IPS-18c (cell line): ENCODE results near the gene TRIM16.
"Not testable (repeated sequence)": the region's sequence is repeated elsewhere in the genome, so short reads cannot be mapped to it uniquely, and the experiment has no call there.

Source experiments
- H3K4me3 ChIP-seq: 2 replicates; pipeline ENCODE4 v1.7.0; 2013; ENCODE audit warnings: low read depth, mild to moderate bottlenecking, low read length, moderate library complexity; ENCODE audit not compliant: insufficient read depth
- H3K9me3 ChIP-seq: one replicate; pipeline ENCODE4 v1.6.1; 2013; ENCODE audit warnings: mild to moderate bottlenecking, low read length, moderate library complexity; ENCODE audit not compliant: control insufficient read depth, insufficient read depth

Gene TRIM16

DNA sequence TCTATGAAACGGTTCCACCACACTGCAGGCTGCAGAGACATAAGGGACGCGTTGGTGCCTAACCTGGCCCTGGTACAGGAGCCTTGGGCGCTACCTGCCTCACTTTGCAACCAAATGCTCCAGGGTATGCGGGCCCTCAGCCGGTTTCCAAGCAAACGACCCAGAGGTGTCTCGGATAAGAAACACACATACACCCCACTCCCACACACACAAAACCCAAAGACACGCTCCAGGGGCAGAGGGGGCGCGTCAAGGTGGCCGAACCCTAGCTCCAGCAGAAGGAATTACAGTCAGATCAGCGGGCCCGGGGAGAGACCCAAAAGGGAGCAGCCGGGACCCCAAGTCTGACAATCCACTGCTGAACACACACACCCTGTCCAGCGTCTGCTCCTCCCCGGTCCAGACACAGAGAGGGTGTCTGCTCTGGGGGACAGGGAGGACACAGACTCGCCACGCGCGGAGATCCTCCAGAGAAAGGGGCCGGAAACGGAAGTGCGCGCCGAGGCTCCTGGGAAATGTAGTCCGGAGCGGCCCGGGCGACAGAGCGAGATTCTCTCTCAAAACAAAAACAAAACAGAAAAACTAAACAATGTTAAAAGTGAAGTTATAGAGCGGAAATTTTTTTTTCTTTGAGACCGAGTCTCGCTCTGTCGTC is at the start of gene TRIM16:
Gene TRIM16 (minus strand): TSS at position 488 of the 655 bp plus-strand sequence. CDS start 32,702 bp downstream, outside the sequence.
- not testable (repeated sequence) for H3K9me3 ChIP-seq
- H3K4me3 ChIP-seq, result peak within 1 kb of the TSS; percentile 68

DNA sequence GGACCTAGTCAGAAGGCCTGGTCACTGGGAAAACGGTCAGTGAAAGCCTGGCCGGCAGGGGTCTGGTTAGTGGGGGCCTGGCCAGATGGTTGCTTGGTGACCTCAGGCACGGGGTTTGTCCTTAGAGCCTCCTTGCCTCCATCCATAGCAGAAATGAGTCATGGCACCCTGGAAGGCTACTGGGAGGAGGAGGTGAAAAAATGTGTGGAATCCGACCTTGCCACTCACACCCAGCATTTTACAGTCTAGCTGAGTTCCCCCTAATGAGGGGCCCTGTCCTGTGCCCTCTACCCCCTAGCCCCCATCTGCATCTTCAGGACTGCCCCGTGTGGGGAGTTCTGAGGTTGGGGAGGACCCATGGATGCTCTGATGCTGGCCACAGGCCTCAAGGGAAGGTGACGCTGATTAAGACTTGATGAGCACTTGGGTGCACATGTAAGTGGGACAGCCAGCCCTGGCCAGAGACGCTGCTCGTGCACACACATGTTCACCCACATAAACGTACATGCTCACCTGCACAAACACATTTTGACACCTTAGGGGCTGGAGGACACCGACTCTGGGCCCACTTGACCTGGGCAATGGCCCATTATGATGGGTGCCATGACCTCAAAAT is 49.2 kb upstream of the TRIM16 start:
- not testable (repeated sequence) for H3K9me3 ChIP-seq, H3K4me3 ChIP-seq

DNA sequence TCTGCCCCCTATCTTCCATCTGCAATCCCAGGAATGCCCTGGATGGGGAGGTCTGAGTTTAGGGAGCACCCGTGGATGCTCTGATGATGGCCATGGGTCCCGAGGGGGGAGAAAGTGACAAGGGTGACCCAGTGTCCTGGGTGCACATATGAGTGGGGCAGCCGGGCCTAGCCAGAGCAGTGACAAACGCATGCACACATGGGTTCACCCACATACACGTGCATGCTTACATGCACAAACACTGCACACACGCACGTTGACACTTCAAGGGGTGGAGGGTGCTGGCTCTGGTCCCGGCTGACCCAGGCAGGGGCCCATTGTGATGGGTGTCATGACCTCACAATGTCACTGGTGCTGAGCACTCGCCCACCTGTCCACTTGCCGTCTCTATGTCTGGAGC is 47.8 kb upstream of the TRIM16 start, which contains the start of gene TBC1D26:
Gene TBC1D26 (plus strand): TSS at position 384 of the 400 bp plus-strand sequence. CDS start 3,066 bp downstream, outside the sequence.
- H3K4me3 ChIP-seq, H3K9me3 ChIP-seq: not testable (repeated sequence)

DNA sequence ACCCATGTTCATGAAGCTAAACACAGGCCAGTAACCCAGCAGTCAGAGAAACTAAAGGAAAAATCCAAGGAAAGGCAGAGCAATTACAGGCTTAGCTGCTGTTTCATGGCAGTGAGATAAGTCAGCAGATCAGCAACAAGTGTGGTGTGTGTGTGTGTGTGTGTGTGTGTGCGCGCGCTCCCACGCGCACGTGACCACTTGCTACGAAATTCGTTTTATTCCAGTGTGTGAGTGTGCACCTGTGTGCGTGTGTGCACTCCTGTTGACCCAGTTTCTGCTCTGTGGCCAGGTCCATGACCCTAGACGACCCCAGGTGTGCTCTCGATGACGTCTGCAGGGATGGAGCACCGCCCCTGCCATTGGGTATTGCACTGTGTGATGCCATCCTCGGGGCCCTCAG is 46.4 kb upstream of the TRIM16 start:
- H3K4me3 ChIP-seq, H3K9me3 ChIP-seq: not testable (repeated sequence)

DNA sequence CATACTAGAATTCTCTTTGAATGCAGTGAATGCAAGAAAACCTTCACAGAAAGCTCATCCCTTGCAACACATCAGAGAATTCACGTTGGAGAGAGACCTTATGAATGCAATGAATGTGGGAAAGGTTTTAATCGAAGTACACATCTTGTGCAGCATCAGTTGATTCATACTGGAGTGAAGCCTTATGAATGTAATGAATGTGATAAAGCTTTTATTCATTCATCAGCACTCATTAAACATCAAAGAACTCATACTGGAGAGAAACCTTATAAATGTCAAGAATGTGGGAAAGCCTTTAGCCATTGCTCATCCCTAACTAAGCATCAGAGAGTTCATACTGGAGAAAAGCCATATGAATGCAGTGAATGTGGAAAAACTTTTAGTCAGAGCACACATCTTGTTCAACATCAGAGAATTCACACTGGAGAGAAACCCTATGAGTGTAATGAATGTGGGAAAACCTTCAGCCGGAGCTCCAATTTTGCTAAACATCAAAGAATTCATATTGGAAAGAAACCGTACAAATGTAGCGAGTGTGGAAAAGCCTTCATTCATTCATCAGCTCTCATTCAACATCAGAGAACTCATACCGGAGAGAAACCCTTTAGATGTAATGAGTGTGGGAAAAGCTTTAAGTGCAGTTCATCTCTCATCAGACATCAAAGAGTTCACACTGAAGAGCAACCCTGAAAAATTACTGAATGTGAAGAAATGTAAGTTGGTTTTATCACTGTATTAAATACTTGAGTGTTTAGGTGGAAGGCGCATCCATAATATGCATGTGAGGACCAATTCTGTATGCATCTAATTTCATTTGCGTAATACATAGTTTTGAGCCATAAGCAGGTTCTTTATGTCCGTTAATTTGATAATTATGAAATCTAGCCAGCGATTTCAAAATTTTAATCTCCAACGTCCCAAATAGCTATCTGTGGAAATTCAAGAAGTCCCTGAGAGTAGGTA is 32.8 kb upstream of the TRIM16 start:
- H3K9me3 ChIP-seq, result peaks cover 19% of the 10 kb centered on the region
- not testable (repeated sequence) for H3K4me3 ChIP-seq

DNA sequence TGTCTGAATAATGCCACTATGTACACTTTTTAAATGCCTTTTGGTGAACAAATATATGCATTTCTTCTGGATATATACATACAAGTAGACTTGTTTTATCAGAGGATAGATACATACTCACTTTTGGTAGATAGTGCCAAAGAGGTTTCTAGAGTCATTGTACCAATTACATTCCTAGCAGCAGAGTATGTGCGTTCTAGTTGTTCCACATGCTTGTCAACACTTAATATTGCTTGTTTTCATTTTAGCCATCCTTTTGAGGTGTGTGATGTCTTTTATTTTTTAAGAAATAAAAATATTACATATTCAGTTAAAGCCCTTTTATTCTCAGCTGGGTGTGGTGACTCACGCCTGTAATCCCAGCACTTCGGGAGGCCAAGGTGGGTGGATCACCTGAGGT is 24.8 kb upstream of the TRIM16 start:
- H3K9me3 ChIP-seq, H3K4me3 ChIP-seq: not testable (repeated sequence)

DNA sequence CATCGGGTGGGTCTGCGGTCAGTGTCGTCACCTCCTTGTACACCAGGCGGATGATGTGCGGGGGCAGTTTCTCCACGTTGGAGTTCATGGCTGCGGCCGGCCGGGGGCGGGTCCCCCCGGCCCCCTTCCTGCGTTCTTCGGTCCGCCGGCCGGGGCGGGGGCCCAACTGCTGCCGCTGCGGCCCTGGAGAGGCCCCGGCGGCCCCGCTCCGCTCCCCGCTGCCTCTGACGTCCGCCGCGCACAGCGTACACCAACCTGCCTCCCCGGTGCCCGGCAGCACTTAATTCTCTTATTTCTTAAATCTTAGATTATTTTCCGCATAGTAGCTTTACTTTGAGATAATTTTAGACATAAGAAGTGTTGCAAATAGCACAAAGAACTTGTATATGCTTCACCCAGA is 20.7 kb upstream of the TRIM16 start:
- not testable (repeated sequence) for H3K4me3 ChIP-seq, H3K9me3 ChIP-seq

DNA sequence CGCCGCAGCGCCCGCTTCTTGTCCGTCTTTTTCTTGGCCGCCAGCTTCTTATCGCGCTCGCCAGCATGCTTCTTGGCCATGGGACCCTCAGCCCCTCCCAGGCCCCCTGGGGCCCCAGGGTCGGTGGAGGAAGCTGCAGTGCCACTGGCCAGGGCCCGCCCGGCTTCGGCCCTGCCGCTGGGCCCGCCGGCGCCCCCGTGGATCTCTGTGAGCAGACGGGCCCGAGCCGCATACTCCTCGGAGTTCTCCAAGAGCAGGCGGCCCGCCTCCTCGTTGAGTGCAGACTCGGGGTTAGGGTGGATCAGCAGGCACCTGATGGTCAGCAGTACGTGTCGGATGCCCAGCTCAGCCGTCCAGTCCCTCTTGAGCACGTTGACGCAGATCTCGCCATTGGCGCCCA is 20.1 kb upstream of the TRIM16 start:
- not testable (repeated sequence) for H3K4me3 ChIP-seq, H3K9me3 ChIP-seq

DNA sequence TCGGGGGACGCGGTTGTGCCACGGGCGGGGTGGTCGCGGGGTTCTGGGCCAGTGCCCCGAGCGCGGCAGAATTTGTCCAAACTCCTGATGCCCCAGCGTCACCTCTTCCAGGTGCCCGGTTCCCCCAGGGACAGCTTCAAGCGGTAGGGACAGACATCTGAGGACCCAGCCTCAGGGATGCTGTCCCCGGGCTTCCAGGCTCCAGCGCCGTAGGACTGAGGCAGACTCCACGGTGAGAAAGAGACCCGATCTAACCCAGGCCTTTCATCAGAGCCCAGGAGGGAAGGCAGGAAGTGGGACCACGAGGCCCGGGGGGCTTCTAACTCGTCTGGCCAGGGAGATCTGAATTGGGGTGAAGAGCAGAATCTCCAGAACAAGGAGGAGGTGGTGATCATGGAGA is 15.8 kb upstream of the TRIM16 start:
- peak overlapping the region; percentile 72; the same call in 1 of the 2 replicates for H3K4me3 ChIP-seq
- not testable (repeated sequence) for H3K9me3 ChIP-seq

DNA sequence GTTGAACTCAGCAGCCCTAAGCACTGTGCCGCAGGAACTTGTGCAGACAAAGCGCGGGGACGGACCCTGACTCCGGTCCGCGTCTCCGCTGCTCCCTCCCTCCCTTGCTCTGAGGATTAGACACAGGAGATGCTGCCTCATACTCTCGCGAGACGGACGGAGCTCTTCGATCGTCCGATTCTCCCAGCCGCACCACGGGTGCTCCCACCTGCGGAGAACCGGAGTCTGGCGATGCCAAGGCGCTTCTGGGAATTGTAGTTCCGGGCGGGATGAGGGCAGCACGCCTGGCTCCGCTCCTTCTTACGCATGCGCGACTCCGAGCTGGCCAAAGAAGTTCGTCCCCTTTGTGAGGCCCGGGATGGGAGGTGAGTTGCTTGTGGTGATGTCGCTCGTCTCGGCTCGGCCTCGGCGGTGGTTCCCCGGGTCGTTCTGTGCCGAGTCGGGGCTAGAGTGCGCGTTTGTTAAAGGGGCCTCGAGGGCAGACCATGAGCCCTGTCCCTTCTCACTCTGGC is 15.4 kb upstream of the TRIM16 start, which contains the start of gene ZNF286A:
Gene ZNF286A (plus strand): TSS at position 340 of the 512 bp plus-strand sequence. CDS start 578 bp downstream, outside the sequence.
- peak within 1 kb of the TSS; percentile 72 for H3K4me3 ChIP-seq
- not testable (repeated sequence) for H3K9me3 ChIP-seq

DNA sequence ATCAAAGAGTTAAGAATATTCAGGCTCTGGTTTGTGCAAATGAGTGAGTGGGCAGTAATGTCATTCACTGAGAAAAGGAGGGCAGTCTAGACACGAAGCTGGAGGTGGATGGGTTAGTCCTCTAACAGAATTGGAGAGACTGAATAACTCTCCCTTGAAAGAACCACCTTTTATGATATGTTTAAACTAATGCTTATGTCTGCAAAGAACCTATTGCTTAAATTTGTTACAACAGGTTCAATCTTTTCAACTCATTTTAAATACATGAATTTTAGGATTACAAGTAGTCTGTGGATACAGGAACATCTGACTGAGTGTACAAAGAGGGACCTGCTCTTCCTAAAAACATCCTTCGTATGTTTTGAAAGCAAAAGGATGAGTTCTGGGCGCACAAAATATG is 14.9 kb upstream of the TRIM16 start:
- not testable (repeated sequence) for H3K9me3 ChIP-seq
- H3K4me3 ChIP-seq, result peak overlapping the region; percentile 34; the same call in 1 of the 2 replicates

DNA sequence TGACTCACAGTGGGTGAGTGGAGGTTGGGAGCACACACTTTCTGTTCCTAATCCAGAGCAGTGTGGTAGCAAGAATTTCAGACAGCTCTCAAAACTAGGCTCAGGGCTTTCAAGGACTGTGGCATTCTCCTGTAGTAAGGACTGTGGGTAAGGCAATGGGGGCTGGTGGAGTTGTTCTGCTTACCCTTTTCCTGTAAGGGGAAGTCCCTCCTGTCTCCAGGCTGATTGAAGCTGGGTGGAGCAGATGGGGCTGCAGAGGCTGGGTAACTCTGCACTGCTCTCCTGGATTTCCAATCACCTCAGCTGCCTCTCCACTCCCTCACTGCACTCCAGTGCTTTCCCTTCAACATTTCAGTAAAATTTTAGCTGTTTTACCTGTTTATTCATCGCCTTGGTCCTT is 3.4 kb upstream of the TRIM16 start:
- H3K9me3 ChIP-seq, result not testable (repeated sequence)

DNA sequence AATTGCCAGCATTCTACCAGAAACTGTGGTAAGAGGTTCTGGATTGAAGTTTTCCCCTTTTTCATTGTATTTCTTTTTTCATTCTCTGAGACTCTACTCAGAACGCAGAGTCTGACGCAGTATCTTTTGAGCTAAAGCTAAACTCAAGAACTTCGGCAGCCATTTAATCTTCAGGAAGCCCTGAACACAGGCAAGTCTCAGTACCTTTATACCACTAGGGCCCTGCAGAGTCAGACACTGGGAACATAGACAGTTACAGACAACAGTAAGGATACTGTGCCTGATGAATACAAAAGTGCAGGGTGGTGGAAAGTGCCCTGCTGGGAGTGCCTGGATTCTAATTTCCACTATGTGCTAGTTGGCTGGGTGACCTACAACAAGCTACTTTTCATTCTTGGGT is 976 bp downstream of the TRIM16 start:
- not testable (repeated sequence) for H3K4me3 ChIP-seq, H3K9me3 ChIP-seq

More for the DNA sequence above, 3.4 kb upstream of the TRIM16 start:
- not testable (repeated sequence) for H3K4me3 ChIP-seq

DNA sequence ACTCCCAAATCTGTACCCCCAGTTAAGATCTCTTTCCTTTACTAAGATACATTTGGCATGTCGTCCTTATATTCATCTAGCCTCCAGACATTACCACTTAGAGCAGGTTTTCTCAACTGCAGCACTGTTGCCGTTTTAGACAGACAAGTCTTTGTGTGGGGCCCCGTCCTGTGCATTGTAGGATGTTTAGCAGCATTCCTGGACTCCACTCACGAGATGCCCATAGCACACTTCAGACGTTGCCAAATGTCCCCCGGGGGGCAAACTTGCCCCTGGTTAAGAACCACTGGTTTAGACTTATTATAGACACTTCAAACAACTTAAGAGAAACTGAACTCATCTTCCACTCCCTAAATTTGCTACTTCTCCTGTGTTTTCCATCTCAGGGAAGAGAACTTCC is 8.1 kb downstream of the TRIM16 start:
- H3K9me3 ChIP-seq, H3K4me3 ChIP-seq: not testable (repeated sequence)

DNA sequence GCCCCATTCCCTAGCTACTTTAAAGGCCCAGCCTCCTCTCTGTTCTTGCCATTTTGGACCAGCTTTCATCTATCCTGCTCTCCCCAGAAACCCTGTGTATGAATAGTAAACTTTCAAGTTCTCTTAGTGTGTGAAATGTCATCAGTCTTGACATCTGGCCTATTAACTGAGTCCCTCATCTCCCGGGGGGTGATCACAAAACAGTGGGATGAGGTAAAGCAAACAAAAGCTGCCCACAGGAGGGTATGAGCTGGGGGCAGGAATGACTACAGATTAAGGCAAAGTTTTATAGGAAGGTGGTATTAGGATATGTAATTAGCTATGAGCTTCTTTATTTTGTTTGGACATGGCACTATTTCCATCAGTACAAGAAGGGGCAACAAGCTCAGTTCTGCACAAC is 9.5 kb downstream of the TRIM16 start:
- not testable (repeated sequence) for H3K4me3 ChIP-seq, H3K9me3 ChIP-seq

DNA sequence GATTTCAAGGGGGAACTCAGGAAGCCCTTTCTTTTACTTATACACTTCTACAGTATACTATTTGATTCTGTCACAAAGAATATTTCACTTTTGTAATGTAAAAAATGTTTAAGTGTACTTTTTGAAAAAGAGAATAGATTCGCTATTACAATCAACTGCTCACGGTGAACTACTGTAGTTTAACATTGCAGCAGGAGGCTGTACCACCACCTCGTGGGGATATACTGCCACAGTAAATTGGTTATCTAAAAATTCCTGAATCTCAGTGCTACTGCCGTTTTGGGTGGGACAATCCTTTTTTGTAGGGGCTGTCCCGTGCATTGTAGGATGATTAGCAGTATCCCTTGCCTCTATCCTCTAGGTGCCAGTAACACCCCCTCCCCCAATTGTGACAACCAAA is 14.6 kb downstream of the TRIM16 start:
- not testable (repeated sequence) for H3K9me3 ChIP-seq, H3K4me3 ChIP-seq

DNA sequence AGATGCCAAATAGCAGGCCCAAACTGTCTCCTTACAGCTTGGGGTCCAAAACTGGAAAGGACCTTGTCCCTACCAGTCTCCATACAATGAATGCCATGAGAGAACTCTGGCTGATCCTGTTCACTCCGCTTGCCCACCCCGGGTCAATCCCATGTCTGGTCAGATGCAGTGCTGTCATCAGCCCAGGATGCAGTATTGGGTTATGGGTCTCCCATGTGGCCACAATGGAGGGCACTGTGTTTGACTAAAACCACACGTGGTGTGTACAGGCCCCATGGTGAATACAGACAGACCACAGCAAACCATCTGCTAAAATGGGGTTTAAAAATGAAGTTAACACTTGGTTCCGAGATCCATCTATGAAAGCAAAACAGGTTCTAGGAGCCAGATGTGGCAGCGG is 20.4 kb downstream of the TRIM16 start:
- H3K4me3 ChIP-seq, result no peak overlapping the region
- H3K9me3 ChIP-seq, result peaks cover 3% of the 10 kb centered on the region
